WTC11 (cell line): ENCODE measurements around the gene SMARCD2. TPM values are rescaled to one million over a fixed set of nuclear protein-coding genes. Genes with fewer than 3 reads are reported as not detected.

Source experiments
- ATAC-seq: fragments of 200-7000 bp; cut with Tn5 transposase; 2 replicates; pipeline ENCODE4 v1.10.0; 2021; ENCODE audit warnings: mild to moderate bottlenecking, moderate library complexity
- CTCF ChIA-PET: fragments of 300-600 bp; sonication (Branson Sonifier 250); formaldehyde crosslinking; loops from one replicate; lab custom pipeline; 2021; ENCODE audit warnings: antibody characterized with exemption; lab: Charles Lee
- POLR2A ChIA-PET: fragments of 350-600 bp; sonication (Branson Sonifier 250); formaldehyde crosslinking; loops from one replicate; lab custom pipeline; 2021; ENCODE audit warnings: antibody characterized with exemption; lab: Charles Lee
- DNase-seq: peaks from one replicate; pipeline ENCODE4 v3.0.0; 2021; ENCODE audit warnings: low spot score
- H3K27ac Mint-ChIP-seq: 2 replicates; pipeline ENCODE4 v1.8.0; 2021; ENCODE audit warnings: mixed read lengths
- H3K27me3 Mint-ChIP-seq: 2 replicates; pipeline ENCODE4 v1.8.0; 2021; ENCODE audit warnings: low read depth, mild to moderate bottlenecking, moderate library complexity, mixed read lengths
- H3K36me3 Mint-ChIP-seq: 2 replicates; pipeline ENCODE4 v1.8.0; 2021; ENCODE audit warnings: mixed read lengths
- H3K4me1 Mint-ChIP-seq: 2 replicates; pipeline ENCODE4 v1.8.0; 2022; ENCODE audit warnings: mixed read lengths
- H3K4me3 Mint-ChIP-seq: 2 replicates; pipeline ENCODE4 v1.8.0; 2021; ENCODE audit warnings: mild to moderate bottlenecking, moderate library complexity, mixed read lengths
- H3K9me3 Mint-ChIP-seq: 2 replicates; pipeline ENCODE4 v1.8.0; 2021; ENCODE audit warnings: mixed read lengths
- AFF4 ChIP-seq: sonication (generic); formaldehyde crosslinking; IDR thresholded peaks from 2 replicates; pipeline ENCODE4 v1.8.1; 2023; ENCODE audit warnings: mild to moderate bottlenecking, missing genetic modification reagents, borderline replicate concordance
- AR ChIP-seq: fragments of 250-450 bp; sonication (Bioruptor Pico); IDR thresholded peaks from 2 replicates; pipeline ENCODE4 v1.9.0; 2021; ENCODE audit warnings: mild to moderate bottlenecking
- ARID4B ChIP-seq: sonication (generic); formaldehyde crosslinking; IDR thresholded peaks from 2 replicates; pipeline ENCODE4 v1.8.0; 2023; ENCODE audit warnings: missing genetic modification reagents, mild to moderate bottlenecking, borderline replicate concordance
- CBFB ChIP-seq: sonication (generic); formaldehyde crosslinking; IDR thresholded peaks from 2 replicates; pipeline ENCODE4 v1.8.1; 2022; ENCODE audit warnings: mild to moderate bottlenecking, low read depth, missing genetic modification reagents
- CREM ChIP-seq: sonication (generic); formaldehyde crosslinking; IDR thresholded peaks from 2 replicates; pipeline ENCODE4 v1.8.1; 2022; ENCODE audit warnings: mild to moderate bottlenecking, missing genetic modification reagents, moderate library complexity
- ERG ChIP-seq: fragments of 250-450 bp; sonication (Bioruptor Pico); IDR thresholded peaks from 2 replicates; pipeline ENCODE4 v1.8.0; 2021; ENCODE audit warnings: mild to moderate bottlenecking
- JAZF1 ChIP-seq: fragments of 250-450 bp; sonication (Bioruptor Pico); IDR thresholded peaks from 2 replicates; pipeline ENCODE4 v1.9.0; 2021; ENCODE audit warnings: moderate library complexity, mild to moderate bottlenecking, inconsistent platforms
- MYBL2 ChIP-seq: sonication (generic); formaldehyde crosslinking; IDR thresholded peaks from 2 replicates; pipeline ENCODE4 v1.8.1; 2023; ENCODE audit warnings: mild to moderate bottlenecking, moderate library complexity, missing genetic modification reagents
- NR3C1 ChIP-seq: sonication (generic); formaldehyde crosslinking; conservative IDR thresholded peaks from 2 replicates; pipeline ENCODE4 v1.8.1; 2023; ENCODE audit warnings: low read depth, mild to moderate bottlenecking, missing genetic modification reagents
- PREB ChIP-seq: sonication (generic); formaldehyde crosslinking; IDR thresholded peaks from 2 replicates; pipeline ENCODE4 v1.8.1; 2022; ENCODE audit warnings: mild to moderate bottlenecking, missing genetic modification reagents, moderate library complexity, borderline replicate concordance
- SMAD3 ChIP-seq: sonication (generic); formaldehyde crosslinking; IDR thresholded peaks from 2 replicates; pipeline ENCODE4 v1.8.0; 2022; ENCODE audit warnings: missing genetic modification reagents, mild to moderate bottlenecking, borderline replicate concordance
- STAT6 ChIP-seq: sonication (generic); formaldehyde crosslinking; conservative IDR thresholded peaks from 2 replicates; pipeline ENCODE4 v1.8.1; 2023; ENCODE audit warnings: mild to moderate bottlenecking, low read depth, missing genetic modification reagents, moderate library complexity
- TEAD1 ChIP-seq: sonication (generic); formaldehyde crosslinking; IDR thresholded peaks from 2 replicates; pipeline ENCODE4 v1.8.0; 2022; ENCODE audit warnings: mild to moderate bottlenecking, missing genetic modification reagents
- ZNF232 ChIP-seq: sonication (generic); formaldehyde crosslinking; IDR thresholded peaks from 2 replicates; pipeline ENCODE4 v1.8.0; 2022; ENCODE audit warnings: mild to moderate bottlenecking, missing genetic modification reagents
- total RNA-seq: library from RNA; stranded (reverse); gene quantifications from 3 replicates; pipeline ENCODE4 v1.2.3, GENCODE V29; 2021

Gene SMARCD2
- total RNA-seq, 1 experiment from 2014 or later: 106 TPM

GRCh38 chr17:63786971-63787711 is 55.3 kb downstream of the SMARCD2 start (continued):
- TF ChIP-seq ARID4B (CRISPR knock-in tag) (no peak), CBFB (CRISPR knock-in tag) (no peak), AR (CRISPR knock-in tag) (no peak), TEAD1 (CRISPR knock-in tag) (no peak), PREB (CRISPR knock-in tag) (no peak), JAZF1 (CRISPR knock-in tag) (no peak), SMAD3 (no peak)

GRCh38 chr17:63786117-63786516 is 56.4 kb downstream of the SMARCD2 start:
- no peak for ATAC-seq
- POLR2A ChIA-PET: no interaction called here
- no peaks in the 10 kb centered on the region for H3K9me3 Mint-ChIP-seq
- DNase-seq: no peak
- TF ChIP-seq CREM (CRISPR knock-in tag) (no peak), STAT6 (CRISPR knock-in tag) (no peak)
- CTCF ChIA-PET: no interaction called here
- H3K27ac Mint-ChIP-seq: no peak overlapping the region
- peaks cover 23% of the 10 kb centered on the region for H3K36me3 Mint-ChIP-seq
- H3K4me3 Mint-ChIP-seq: no peak overlapping the region
- H3K4me1 Mint-ChIP-seq: no peaks in the 10 kb centered on the region
- H3K27me3 Mint-ChIP-seq: no peaks in the 10 kb centered on the region

GRCh38 chr17:63785556-63785955 is 56.9 kb downstream of the SMARCD2 start:
- no peaks in the 10 kb centered on the region for H3K27me3 Mint-ChIP-seq
- CTCF ChIA-PET: no interaction called here
- DNase-seq: no peak
- H3K9me3 Mint-ChIP-seq: no peaks in the 10 kb centered on the region
- no peak overlapping the region for H3K4me3 Mint-ChIP-seq
- no peaks in the 10 kb centered on the region for H3K4me1 Mint-ChIP-seq
- POLR2A ChIA-PET: no interaction called here
- no peak overlapping the region for H3K27ac Mint-ChIP-seq
- no peak for ATAC-seq
- H3K36me3 Mint-ChIP-seq: peaks cover 23% of the 10 kb centered on the region
- TF ChIP-seq ERG (CRISPR knock-in tag) (no peak), AFF4 (CRISPR knock-in tag) (no peak), ZNF232 (CRISPR knock-in tag) (no peak), NR3C1 (CRISPR knock-in tag) (no peak), MYBL2 (CRISPR knock-in tag) (no peak)
